Skin of body (tissue), 2 donors: Measurements from ENCODE around the gene TLE5. TPM values are rescaled to one million over a fixed set of nuclear protein-coding genes. Genes with fewer than 3 reads are reported as not detected.
"Not testable (repeated sequence)": the region's sequence is repeated elsewhere in the genome, so short reads cannot be mapped to it uniquely, and the experiment has no call there.

Experiments
- DNase-seq: peaks from one replicate; lab custom pipeline; 2025; lab: John Stamatoyannopoulos, UW
- total RNA-seq: library from RNA; depleted of rRNA; stranded (reverse); fragments of >200 nt; gene quantifications from one replicate; pipeline ENCODE4 v1.2.3, GENCODE V29; 2014

TLE5 gene
- total RNA-seq, 1 donor from 2014 or later: 69.0 TPM

GRCh38 chr19:3096902-3097326 lies 34.6 kb upstream of the TLE5 start:
- no peak for DNase-seq

DNA sequence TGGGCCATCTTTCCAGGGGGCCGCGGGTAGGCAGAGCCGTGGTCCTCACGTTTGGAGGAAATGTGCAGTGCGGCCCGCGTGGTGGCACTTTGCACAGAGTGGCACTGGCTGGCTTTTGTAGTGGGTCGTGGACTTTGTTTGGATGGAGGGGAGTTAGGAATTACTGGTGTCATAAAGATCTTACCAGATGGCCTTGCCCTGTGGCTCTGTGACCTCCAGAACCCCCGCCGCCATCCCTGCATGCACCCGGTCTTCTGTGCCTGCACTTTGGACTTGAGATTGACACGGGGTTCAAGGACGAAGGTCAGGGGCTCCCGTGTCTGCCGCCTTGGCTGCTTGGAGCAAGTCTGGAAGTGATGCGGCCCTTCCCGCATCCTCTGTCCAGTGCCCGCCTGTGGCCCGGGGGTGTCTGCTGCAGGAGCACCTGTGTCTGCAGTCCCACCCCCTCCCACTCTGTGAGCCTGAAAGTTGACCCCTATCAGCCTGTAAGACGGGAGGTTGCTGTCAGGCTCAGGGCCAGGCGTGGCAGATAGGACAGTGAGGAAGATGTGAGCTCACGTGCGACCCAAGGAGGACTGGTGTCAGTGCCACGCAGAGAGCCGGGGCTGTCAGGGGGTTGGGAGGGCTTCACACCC lies 34.1 kb upstream of the TLE5 start:
- DNase-seq: no peak

DNA sequence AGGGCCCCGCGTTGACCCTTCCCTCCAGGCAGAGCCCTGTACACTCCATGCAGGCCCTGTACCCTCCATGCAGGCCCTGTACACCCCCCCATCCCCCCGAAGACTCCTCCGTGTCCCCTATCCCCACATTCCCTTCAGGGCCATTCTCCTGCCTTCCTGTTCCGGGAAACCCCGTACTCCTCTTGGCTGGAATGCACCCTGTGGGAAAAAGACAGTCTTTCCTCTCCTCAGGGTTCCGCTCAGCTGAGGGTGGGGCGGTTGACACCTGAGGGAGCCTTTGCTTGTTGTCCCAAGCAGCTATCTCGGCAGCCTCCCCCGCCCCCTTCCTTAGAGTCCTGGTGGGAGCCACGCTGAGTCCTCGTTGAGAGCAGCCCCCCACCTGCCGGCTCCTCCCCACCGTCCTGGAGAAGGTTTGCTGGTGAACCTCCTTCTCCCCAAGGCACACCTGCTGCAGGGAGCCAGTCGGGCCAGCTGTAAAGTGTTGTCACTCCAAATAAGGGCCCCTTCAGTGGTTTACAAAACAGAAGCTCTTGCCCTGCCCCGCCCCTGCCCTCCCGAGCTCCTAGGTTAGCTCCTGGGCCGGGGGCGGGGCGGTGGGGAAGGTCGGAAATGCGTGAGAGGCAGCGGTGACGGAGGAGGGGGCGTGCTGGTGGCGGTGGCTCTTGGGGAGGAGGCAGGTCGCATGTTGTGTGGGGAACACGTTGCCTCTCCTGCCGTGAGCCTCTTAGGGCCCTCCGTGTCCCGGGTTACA lies 33.3 kb upstream of the TLE5 start:
- no peak for DNase-seq

GRCh38 chr19:3094601-3095440 lies 32.5 kb upstream of the TLE5 start:
- peak; percentile 7 for DNase-seq

- DNase-seq: not testable (repeated sequence)
Observed at GRCh38 chr19:3089299-3089855, 27.1 kb upstream of the TLE5 start.

DNA sequence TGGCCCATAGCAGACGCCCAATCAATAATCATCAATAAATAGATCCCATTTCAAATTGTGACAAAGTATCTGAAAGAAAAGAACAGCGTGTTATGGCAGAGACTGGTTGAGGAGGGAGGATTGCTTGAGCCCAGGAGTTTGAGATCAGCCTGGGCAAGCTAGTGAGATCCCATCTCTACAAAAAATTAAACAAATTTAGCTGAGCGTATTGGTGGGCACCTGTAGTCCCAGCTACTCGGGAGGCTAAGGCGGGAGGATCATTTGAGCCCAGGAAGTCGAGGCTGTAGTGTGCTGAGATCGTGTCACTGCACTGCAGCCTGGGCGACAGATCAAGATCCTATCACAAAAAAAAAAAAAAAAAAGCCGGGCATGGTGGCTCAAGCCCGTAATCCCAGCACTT lies 25.5 kb upstream of the TLE5 start:
- no peak for DNase-seq

GRCh38 chr19:3084943-3085342 lies 22.6 kb upstream of the TLE5 start:
- no peak for DNase-seq

DNA sequence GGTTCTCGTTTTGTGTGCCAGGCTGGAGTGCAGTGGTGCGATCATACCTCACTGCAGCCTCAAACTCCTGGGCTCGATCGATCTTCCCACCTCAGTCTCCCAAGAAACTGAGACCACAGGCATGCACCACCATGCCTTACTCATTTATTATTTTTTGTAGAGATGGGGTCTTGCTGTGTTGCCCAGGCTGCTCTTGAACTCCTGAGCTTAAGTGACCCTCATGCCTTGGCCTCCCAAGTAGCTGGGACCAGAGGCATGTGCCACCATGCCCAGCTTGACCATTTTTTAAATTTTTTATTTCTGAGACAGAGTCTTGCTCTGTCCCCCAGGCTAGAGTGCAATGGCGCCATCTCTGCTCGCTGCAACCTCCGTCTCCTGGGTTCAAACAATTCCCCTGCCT lies 21.7 kb upstream of the TLE5 start:
- no peak for DNase-seq

DNA sequence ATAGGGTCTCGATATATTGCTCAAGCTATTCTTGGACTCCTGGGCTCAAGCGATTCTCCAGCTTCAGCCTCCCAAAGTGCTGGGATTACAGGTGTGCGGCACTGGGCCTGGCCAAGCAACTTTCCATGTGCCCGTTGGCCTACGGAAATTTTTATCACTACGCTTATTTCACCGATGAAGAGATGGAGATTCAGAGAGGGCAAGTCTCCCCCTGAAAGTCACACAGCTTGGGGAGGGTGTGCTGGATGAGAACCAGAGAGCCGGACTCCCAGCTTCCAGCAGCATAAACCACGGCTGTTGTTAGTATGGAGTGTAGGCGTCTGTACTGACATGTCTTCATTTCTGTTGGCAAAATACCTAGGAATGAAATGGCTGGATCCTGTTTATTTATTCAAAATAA lies 20.0 kb upstream of the TLE5 start:
- no peak for DNase-seq

GRCh38 chr19:3080286-3080685 lies 18.0 kb upstream of the TLE5 start:
- DNase-seq: no peak

DNA sequence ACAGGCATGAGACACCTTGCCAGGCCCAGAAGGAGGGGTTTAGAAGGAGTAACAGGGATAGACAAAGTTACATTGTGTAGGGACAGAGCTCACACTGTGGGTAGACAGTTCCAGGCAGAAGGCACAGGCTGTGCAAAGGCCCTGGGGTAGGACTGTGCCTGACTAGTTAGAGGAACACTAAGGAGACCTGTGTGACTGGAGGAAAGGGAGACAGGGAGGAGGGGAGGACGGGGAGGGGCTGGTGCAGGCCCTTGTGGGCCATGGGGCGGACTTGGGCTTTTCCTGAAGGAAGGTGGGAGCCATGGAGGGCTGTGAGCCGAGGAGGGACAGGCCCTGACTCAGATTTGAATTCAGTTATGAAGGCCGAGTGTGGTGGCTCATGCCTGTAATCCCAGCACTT lies 17.3 kb upstream of the TLE5 start:
- no peak for DNase-seq

DNA sequence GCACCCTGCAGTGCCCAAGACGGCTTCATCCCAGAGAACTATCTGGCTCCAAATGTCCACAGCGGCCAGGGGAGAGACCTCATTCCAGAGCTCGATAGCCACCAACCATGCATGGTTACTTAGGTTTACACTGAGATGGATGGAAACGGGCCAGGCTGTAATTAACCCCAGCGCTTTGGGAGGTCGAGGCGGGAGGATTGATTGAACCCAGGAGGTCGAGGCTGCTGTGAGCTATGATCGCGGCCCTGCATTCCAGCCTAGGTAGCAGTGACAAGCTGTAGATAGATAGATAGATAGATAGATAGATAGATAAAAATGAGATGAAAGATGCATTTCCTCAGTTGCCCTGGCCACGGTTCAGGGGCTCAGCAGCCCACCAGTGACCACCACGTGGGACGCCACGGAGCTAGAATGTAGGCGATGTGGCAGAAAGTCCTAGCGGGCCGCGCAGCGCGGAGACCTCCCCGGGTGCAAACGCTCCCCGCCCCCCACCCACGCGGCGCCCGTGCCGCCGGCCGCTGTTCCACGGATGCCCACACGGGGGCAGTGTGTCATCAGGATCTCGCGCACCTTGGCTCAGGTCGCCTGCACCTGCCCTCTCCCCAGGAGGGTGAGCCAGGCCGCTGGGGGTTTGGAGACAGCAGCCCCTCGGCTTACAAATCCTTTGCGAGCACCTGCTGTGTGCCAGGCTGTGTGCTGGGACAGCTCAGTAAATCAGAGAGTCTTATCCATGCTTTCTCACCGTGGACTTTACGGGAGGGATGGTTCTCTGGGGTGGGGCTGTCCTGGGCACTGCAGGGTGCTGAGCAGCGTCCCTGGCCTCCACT lies 13.5 kb upstream of the TLE5 start:
- DNase-seq: no peak

DNA sequence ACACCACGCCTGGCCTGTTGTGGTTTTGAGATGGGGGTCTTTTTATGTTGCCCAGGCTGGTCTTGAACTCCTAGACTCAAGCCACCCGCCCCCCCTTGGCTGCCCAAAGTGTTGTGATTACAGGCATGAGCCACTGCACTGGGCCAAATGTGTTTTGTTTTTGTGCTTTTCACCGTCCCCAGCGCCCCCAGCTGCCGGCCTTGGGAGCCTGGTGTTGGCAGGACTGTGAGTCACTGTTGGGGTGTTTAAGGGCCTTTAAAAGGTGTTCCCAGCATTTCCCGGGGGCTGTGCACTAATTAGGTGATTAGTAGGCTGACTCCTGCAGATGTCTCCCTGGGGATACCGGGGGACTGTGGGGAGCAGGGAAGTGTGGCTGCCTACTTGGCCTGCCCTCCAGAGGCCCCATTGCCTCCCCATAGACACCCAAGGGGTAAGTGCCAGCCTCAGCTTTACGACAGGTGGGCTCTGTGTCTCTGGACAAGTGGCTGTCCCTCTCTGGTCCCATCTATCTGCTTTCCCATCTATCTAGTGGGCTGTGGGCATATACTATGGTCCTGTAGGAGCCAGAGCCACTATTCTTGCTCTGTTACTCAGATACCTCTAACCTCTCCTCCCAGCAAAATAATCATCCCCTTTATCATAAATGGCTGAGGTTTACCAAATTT lies 11.8 kb upstream of the TLE5 start:
- DNase-seq: no peak

DNA sequence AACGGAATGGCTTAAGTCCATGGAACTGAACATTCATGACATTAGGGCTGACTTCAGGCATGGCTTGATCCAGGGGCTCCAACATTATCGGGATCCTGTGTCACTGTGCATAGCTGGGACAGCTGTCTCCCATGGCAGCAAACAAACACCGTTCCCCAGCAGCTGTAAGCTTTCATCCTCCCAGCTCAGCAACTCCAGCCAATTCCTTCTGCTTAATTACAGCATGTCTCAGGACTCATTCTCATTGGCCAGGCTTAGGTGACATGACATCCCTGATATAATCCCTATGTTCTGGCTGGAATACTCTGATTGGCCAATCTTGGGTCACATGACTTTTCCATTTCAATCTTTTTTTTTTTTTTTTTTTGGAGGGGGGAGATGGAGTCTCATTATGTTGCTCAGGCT lies 10.9 kb upstream of the TLE5 start:
- peak; percentile 33 for DNase-seq

DNA sequence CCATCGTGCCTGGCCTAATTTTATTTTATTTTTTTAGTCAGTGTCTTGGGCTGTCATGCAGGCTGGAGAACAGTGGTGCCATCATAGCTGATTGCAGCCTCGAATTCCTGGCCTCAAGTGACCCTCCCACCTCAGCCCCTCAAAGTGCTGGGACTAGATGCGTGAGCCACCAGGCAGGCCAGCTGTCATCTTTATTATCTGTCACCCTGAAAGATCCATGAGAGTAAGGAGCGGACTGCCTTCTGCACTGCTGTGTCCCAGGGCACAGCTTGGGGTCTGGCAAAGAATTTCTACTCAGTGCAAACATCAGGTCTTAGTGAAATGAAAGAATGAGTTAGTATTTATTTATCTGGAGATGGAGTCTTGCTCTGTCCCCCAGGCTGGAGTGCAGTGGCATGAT lies 9.5 kb upstream of the TLE5 start:
- DNase-seq: no peak

DNA sequence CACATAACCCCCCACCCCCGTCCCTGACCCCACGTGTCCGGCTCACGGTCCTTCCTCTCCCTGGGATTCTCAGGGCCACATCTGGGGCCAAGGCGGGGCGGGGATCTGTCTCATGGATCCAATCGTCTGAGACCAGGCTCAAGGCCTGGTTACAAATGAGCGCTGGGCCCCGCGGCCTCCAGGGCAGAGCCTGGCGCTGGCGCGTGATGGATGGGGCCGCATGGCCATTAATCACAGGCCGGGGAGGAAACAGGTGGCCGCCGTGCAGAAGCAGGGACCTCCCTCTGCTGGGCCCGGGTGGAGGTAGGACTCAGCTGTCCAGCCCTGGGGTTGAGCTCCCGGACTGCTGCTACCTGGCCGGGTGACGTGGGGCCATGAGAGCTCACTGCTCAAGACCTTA lies 5.8 kb upstream of the TLE5 start:
- no peak for DNase-seq

GRCh38 chr19:3067563-3067962 lies 5.3 kb upstream of the TLE5 start:
- DNase-seq: no peak

DNA sequence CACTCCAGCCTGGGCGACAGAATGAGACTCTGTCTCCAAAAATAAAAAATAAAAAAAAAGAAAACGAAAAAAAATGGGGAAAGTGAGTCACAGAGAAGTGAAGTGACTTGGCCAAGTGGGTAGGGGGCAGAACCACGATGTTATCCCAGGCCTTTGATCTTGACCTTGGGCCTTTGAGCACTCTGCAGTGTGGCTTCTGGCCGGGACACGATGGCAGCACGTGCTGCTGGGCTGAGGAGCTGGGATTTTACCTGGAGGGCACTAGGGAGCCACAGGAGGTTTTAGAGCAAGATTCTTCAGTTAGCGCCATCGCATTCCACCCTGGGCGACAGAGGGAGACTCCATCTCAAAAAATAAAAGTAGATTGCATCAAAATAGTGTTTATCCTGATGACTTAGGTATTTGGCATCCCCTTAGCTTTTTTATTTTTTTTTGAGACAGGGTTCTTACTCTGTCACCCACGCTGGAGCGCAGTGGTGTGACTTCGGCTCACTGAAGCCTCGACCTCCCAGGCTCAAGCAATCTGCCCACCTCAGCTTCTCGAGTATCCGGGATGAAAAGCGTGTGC lies 4.3 kb upstream of the TLE5 start:
- no peak for DNase-seq

GRCh38 chr19:3065675-3066357 lies 3.5 kb upstream of the TLE5 start:
- no peak for DNase-seq

- DNase-seq: no peak
Observed at GRCh38 chr19:3064011-3064330, 1.7 kb upstream of the TLE5 start.
